ENCODE data around the gene PLXDC2.

PLXDC2 gene

GRCh38 chr10:20065814-20066213 lies 249.6 kb downstream of the PLXDC2 start:
- DNase-seq: no peak

GRCh38 chr10:20073167-20073566 lies 256.9 kb downstream of the PLXDC2 start:
- DNase-seq: no peak

- DNase-seq: no peak
Observed at GRCh38 chr10:20075713-20076112, 259.5 kb downstream of the PLXDC2 start.

- no peak for DNase-seq
Observed at GRCh38 chr10:20084451-20084850, 268.2 kb downstream of the PLXDC2 start.

- no peak for DNase-seq
Observed at GRCh38 chr10:20085115-20085514, 268.9 kb downstream of the PLXDC2 start.

- no peak for DNase-seq
Observed at GRCh38 chr10:20087353-20087752, 271.1 kb downstream of the PLXDC2 start.

GRCh38 chr10:20088061-20088701 lies 271.9 kb downstream of the PLXDC2 start:
- no peak for DNase-seq

- DNase-seq: no peak
Observed at GRCh38 chr10:20089879-20090278, 273.6 kb downstream of the PLXDC2 start.

GRCh38 chr10:20090831-20091230 lies 274.6 kb downstream of the PLXDC2 start:
- no peak for DNase-seq

GRCh38 chr10:20091698-20092097 lies 275.5 kb downstream of the PLXDC2 start:
- DNase-seq: no peak

- no peak for DNase-seq
Observed at GRCh38 chr10:20093600-20093999, 277.4 kb downstream of the PLXDC2 start.

- DNase-seq: no peak
Observed at GRCh38 chr10:20094226-20094976, 278.2 kb downstream of the PLXDC2 start.

- DNase-seq: no peak
Observed at GRCh38 chr10:20100171-20100570, 283.9 kb downstream of the PLXDC2 start.

GRCh38 chr10:20105236-20105635 lies 289.0 kb downstream of the PLXDC2 start:
- DNase-seq: no peak

- no peak for DNase-seq
Observed at GRCh38 chr10:20105931-20106330, 289.7 kb downstream of the PLXDC2 start.

- no peak for DNase-seq
Observed at GRCh38 chr10:20108021-20108420, 291.8 kb downstream of the PLXDC2 start.

GRCh38 chr10:20109613-20110012 lies 293.4 kb downstream of the PLXDC2 start:
- DNase-seq: no peak

GRCh38 chr10:20110125-20111100 lies 294.2 kb downstream of the PLXDC2 start:
- no peak for DNase-seq

GRCh38 chr10:20114179-20114578 lies 297.9 kb downstream of the PLXDC2 start:
- no peak for DNase-seq

GRCh38 chr10:20115894-20116293 lies 299.7 kb downstream of the PLXDC2 start:
- DNase-seq: no peak

- no peak for DNase-seq
Observed at GRCh38 chr10:20117471-20117870, 301.2 kb downstream of the PLXDC2 start.

GRCh38 chr10:20118119-20118518 lies 301.9 kb downstream of the PLXDC2 start:
- DNase-seq: no peak

- DNase-seq: no peak
Observed at GRCh38 chr10:20128811-20129210, 312.6 kb downstream of the PLXDC2 start.
